GM23248 (cell line): ENCODE measurements around the gene FAM3D.

ENCODE experiments used
- EZH2 ChIP-seq: fragments of 200-600 bp; sonication (generic); IDR thresholded peaks from 2 replicates; pipeline ENCODE4 v1.6.1; 2018; ENCODE audit warnings: antibody characterized with exemption, mild to moderate bottlenecking; ENCODE audit not compliant: insufficient read depth, poor library complexity, severe bottlenecking
- EZH2phosphoT487 ChIP-seq: fragments of 200-600 bp; sonication (generic); IDR thresholded peaks from 2 replicates; pipeline ENCODE4 v1.6.1; 2018; ENCODE audit warnings: antibody characterized with exemption, moderate library complexity, mild to moderate bottlenecking, low read depth; ENCODE audit not compliant: insufficient read depth

- TF ChIP-seq EZH2 (no peak), EZH2phosphoT487 (no peak)
Measured at GRCh38 chr3:58627941-58628340, 38.6 kb downstream of the FAM3D start.
